Daoy (cell line): Measurements from ENCODE around the gene CHST15. TPM values are rescaled to one million over a fixed set of nuclear protein-coding genes. Genes with fewer than 3 reads are reported as not detected.

Source experiments
- DNase-seq: peaks from one replicate; pipeline ENCODE4 v3.0.0-alpha.2; 2015; ENCODE audit warnings: low read depth
- total RNA-seq: library from RNA; depleted of rRNA; stranded (reverse); fragments of >200 nt; shearing (Covaris generic); gene quantifications from 2 replicates; pipeline ENCODE4 v1.2.3, GENCODE V29; 2014; rRNA removed

The CHST15 gene
- total RNA-seq, 1 experiment from 2014 or later = 11.8 TPM

GRCh38 chr10:123965973-123966895 is 127.2 kb downstream of the CHST15 start:
- no peak for DNase-seq

- no peak for DNase-seq
Observed at GRCh38 chr10:123964953-123965352, 128.4 kb downstream of the CHST15 start.

- no peak for DNase-seq
Observed at GRCh38 chr10:123962756-123963530, 130.5 kb downstream of the CHST15 start.

GRCh38 chr10:123958241-123958640 is 135.2 kb downstream of the CHST15 start:
- no peak for DNase-seq

Other genes starting within 250 kb of the CHST15 start
- gene CPXM2, start 201.8 kb downstream of the CHST15 start, total RNA-seq = 4.9 and 8.6 TPM in 2 replicates